Spleen (tissue), 7 donors: ENCODE measurements around the gene PAX5.

Experiments
- POLR2AphosphoS5 ChIP-seq, 3 donors: sonication (generic); formaldehyde crosslinking; IDR thresholded peaks; one replicate each; pipeline ENCODE4 v1.5.1; 2017; ENCODE audit warnings: antibody characterized with exemption in 3 of 3
- TF ChIP-seq, protein P1 (sequence below), 11 experiments: fragments of 200-600 bp in 7 of 11; fragments of 450-650 bp in 4 of 11; sonication (generic) in 4 of 11; IDR thresholded peaks in 8 of 11; conservative IDR thresholded peaks in 3 of 11; 1 replicate in 7 of 11; 2 replicates in 4 of 11; pipeline versions ENCODE4 v1.4.0 to v1.8.0; 2016 to 2021; ENCODE audit warnings: antibody characterized with exemption in 11 of 11, inconsistent platforms in 4 of 11, mild to moderate bottlenecking in 1 of 11
- donor health status: DM: no; HTN: no; CAD: no; lungs with moderate emphysema.
- donor health status: DM: no; HTN: no; CAD: no.
- donor health status: DM: no; HTN: no; CAD: no.

DNA sequence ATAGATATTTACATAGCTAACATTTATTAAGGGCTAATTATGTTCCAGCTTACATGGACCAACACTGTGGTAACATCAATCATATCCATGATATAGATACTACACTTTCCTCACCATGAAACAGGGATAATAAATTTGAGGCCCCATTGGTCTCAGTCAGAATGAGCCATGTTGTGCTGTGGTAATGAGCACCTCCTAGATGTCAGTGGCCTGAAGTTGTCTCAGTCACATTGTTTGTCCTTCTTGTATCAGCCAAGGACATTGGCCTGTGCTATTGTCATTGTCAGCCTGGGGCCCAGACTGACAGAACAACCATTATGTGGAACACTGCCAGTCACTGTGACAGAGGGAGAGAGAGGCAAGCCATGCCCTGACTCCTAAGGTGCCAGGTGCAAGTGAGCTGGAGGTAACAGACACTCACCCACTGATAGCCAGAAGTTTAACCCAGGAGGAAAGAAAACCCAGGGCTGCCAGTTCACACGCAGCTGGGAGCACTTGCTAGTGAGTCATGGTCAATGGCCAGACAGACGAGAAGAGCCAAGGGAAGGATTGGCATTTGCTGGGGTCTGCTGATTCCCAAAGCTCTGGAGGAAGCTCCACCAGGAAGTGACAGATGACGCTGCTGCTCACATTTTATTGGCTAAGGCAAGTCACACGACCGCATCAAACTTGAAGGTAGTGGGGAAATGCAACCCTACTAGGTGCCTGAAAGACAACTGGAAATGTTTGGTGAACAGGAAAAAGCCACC lies 237.2 kb downstream of the PAX5 start:
- TF ChIP-seq, protein P1, sequence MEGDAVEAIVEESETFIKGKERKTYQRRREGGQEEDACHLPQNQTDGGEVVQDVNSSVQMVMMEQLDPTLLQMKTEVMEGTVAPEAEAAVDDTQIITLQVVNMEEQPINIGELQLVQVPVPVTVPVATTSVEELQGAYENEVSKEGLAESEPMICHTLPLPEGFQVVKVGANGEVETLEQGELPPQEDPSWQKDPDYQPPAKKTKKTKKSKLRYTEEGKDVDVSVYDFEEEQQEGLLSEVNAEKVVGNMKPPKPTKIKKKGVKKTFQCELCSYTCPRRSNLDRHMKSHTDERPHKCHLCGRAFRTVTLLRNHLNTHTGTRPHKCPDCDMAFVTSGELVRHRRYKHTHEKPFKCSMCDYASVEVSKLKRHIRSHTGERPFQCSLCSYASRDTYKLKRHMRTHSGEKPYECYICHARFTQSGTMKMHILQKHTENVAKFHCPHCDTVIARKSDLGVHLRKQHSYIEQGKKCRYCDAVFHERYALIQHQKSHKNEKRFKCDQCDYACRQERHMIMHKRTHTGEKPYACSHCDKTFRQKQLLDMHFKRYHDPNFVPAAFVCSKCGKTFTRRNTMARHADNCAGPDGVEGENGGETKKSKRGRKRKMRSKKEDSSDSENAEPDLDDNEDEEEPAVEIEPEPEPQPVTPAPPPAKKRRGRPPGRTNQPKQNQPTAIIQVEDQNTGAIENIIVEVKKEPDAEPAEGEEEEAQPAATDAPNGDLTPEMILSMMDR (IDR thresholded peaks at IDR 0.05 in 8 of 11, conservative IDR thresholded peaks at IDR 0.05 in 3 of 11) = no peak
- TF ChIP-seq POLR2AphosphoS5 (IDR thresholded peaks at IDR 0.05) = no peak
